Measurements from ENCODE around the gene P4HA2.
"Not testable (repeated sequence)": the region's sequence is repeated elsewhere in the genome, so short reads cannot be mapped to it uniquely, and the experiment has no call there.

The P4HA2 gene

DNA sequence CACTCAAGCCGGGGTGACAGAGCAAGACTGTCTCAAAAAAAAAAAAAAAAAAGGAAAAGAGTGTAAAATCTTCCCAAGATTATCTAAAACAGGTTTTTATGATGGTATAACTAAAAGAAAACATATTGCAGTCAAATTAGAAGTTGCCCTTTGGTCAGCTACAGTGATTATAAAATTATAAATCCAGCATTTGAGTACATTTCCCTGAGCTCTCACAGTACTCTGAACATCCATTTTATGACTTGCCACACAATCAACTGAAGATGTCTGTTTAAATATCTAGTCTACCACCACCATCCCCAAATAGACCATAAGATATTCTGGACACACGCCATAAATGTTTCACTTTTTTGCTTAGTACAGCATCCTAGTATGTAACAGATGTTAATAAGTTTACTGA, 77.1 kb downstream of the P4HA2 start:
- in situ Hi-C loops (cut with HindIII; ENCODE audit: low sequenced_read_pairs): no loop called here

DNA sequence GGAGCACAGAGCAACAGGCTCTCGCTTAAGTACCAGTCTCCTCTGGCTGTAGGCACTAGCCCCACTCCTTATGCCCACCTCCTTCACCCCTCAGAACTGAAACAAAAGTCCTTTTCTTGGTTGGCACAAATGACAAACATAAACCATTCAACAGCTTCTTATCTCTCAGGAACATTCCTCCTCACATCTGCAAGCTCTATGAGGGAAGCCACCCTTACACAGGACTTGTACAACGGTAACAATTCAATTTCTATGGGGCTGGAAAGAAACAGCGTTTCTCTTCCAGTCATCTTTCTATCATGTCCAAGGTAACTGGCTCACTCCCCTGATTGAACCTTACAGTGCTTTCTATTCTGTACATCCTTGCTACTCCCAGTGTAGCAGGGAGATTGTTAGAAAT, 80.0 kb downstream of the P4HA2 start:
- in situ Hi-C loops (cut with HindIII; ENCODE audit: low sequenced_read_pairs): no loop called here

DNA sequence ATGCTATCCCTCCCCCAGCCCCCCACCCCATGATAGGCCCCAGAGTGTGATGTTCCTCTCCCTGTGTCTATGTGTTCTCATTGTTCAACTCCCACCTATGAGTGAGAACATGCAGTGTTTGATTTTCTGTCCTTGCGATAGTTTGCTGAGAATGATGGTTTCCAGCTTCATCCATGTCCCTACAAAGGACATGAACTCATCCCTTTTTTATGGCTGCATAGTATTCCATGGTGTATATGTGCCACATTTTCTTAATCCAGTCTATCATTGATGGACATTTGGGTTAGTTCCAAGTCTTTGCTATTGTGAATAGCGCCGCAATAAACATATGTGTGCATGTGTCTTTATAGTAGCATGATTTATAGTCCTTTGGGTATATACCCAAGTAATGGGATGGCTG, 82.3 kb downstream of the P4HA2 start:
- in situ Hi-C loops (cut with HindIII; ENCODE audit: low sequenced_read_pairs): not testable (repeated sequence)

DNA sequence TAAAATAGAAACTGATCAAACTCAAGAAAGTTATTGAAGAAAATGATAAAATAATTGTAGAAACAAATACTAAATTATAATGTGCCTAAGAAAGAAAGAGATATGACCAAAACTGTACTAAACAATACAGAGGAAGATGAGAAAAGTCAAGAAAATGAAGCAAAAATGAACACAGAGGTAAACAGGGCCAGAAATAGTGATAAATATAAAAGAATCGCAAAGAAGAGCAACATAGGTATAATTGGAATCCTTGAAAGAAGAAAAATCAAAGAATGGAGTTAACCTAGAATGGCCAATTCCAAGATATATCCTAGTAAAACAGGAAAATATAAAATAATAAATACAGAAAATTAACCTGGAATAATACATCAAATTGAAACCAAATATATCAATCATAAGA, 84.5 kb downstream of the P4HA2 start:
- in situ Hi-C loops (cut with HindIII; ENCODE audit: low sequenced_read_pairs): no loop called here

DNA sequence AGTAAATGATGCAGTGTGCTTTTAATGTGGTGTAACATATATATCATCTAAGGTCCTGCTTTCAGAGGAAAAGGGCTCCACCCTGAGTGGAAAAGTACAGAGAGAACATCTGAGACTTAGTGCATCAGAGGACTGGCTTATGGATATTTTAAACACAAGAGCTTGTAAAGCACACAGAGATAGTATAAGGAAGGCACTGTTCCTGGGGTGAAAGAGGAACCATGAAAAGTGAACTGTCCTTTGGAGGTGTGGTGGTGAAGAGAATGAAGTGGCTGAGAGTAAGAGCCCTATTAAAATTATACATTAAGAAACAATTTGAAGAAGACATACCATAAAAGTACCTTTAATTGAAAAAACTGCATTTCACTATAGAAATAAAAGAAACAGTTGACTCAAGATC, 85.2 kb downstream of the P4HA2 start:
- in situ Hi-C loops (cut with HindIII; ENCODE audit: low sequenced_read_pairs): no loop called here
